ENCODE measurements around the gene AKAP8.

The AKAP8 gene

DNA sequence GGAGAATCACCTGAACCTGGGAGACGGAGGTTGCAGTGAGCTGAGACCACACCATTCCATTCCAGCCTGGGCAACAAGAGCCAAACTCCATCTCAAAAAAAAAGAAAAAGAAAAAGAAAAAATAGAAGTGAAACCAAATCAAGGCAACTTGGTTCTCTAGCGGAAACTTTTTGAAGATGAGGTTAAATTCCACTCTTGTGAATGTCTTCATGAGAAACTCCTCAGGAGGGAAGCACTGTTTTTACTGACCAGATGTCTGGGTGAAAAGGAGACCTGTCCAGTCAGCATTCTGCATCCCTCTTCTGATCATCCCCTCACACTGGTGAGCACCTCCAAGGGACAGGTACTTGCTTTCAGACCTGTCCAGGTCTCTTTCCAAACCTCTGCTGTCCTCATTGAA lies 63.1 kb downstream of the AKAP8 start:
- Histone ChIP-seq H3K4me1 (ENCODE audit: control insufficient read depth, insufficient read depth, low read length, poor library complexity, severe bottlenecking) (peaks cover 23% of the 10 kb centered on the region), H3K27ac (ENCODE audit: low read depth, low read length, severe bottlenecking) (no peak overlapping the region), H3K4me3 (ENCODE audit: extremely low read depth, insufficient read depth, low read length, poor library complexity, severe bottlenecking) (no peak overlapping the region), H3K36me3 (ENCODE audit: control insufficient read depth, insufficient read depth, low read length) (peaks cover 33% of the 10 kb centered on the region), H3K9me3 (ENCODE audit: control insufficient read depth, low read length) (no peaks in the 10 kb centered on the region)
- WGBS, 2 experiments (ENCODE audit: insufficient coverage in 2 of 2): 91 to 100% methylated on average over 1 of the region's 2 CpGs

DNA sequence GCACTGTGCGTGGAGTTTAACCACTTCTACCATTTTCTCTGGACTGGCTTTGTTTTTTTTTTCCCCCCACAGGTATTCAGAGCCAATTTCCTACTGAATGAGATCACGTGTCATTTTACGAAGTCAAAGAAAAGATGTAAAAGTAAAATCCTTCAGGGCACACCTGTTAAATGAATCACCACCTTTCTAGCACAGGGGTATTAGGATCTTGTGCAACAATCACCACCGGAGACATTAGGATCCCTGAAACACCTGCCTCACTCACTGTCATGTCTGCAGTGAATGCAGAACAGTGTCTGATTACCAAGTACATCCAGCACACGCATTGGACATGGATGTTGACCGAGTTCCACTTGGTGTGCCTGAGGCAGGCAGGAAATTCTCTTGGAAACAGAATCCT lies 64.5 kb downstream of the AKAP8 start:
- 95 to 96% methylated on average over 6 of the region's 6 CpGs for WGBS, 2 experiments (ENCODE audit: insufficient coverage in 2 of 2)

DNA sequence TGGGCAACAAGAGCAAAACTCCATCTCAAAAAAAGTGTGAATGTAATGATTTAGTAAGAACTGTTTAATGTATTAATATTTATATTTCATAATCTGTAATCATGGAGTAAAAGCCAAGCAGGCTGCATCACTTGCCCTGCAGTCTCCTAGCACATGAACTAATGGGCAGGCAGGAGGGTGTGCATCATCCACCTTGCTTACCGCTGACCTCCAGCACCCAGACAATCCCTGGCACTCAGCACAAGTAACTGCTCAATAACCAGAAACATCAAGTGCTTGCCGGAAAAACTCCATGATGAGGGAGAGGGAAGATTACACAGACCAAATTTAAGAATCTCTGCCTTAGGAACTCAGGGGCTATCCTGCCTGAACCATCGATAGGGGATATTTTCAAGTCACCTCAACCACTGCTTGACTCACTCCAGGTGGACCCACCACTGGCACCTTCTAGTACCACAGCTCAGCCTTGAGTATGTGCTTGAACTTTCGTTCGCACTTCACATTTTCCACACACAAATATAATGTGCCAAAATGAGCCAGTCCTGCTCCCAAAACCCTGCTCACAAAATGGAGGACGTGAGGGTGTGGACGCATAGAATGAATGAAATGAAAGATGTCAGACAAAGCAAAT lies 65.8 kb downstream of the AKAP8 start:
- Histone ChIP-seq H3K27ac (ENCODE audit: low read depth, low read length, severe bottlenecking) (no peak overlapping the region), H3K9me3 (ENCODE audit: control insufficient read depth, low read length) (no peaks in the 10 kb centered on the region)
- 87 to 100% methylated on average over 2 to 3 of the region's 7 CpGs for WGBS, 2 experiments (ENCODE audit: insufficient coverage in 2 of 2)

More for the DNA sequence above, 64.5 kb downstream of the AKAP8 start:
- H3K27ac ChIP-seq (ENCODE audit: low read depth, low read length, severe bottlenecking): no peak overlapping the region
- peaks cover 23% of the 10 kb centered on the region for H3K4me1 ChIP-seq (ENCODE audit: control insufficient read depth, insufficient read depth, low read length, poor library complexity, severe bottlenecking)
- H3K9me3 ChIP-seq (ENCODE audit: control insufficient read depth, low read length): no peaks in the 10 kb centered on the region
- peaks cover 33% of the 10 kb centered on the region for H3K36me3 ChIP-seq (ENCODE audit: control insufficient read depth, insufficient read depth, low read length)
- no peak overlapping the region for H3K4me3 ChIP-seq (ENCODE audit: extremely low read depth, insufficient read depth, low read length, poor library complexity, severe bottlenecking)

DNA sequence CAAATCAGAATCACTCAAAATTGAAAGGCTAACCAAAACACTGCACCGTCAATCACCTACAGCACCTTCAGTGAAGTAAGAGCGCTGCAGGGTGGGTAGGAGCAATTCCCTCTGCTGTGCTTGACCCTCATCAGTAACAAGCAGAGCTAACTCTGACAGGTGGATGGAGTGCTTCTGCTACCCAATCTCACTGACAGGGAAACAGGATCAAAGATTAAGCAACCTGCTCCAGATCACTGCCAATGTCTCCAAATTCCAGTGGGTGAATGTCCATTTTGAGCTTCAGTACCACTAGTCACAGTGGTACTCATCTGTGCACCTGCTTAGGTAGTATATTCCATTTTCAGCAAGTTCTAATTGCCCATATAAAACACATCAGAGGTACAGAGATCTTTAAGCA lies 72.4 kb downstream of the AKAP8 start:
- no peak overlapping the region for H3K4me3 ChIP-seq (ENCODE audit: extremely low read depth, insufficient read depth, low read length, poor library complexity, severe bottlenecking)
- H3K36me3 ChIP-seq (ENCODE audit: control insufficient read depth, insufficient read depth, low read length): peaks cover 41% of the 10 kb centered on the region
- H3K9me3 ChIP-seq (ENCODE audit: control insufficient read depth, low read length): peaks cover 11% of the 10 kb centered on the region
- WGBS, 2 experiments (ENCODE audit: insufficient coverage in 2 of 2): 100% methylated on average over 1 of the region's 2 CpGs; no CpG with 5 or more reads in 1 of the 2 experiments
- no peak overlapping the region for H3K27ac ChIP-seq (ENCODE audit: low read depth, low read length, severe bottlenecking)
- H3K4me1 ChIP-seq (ENCODE audit: control insufficient read depth, insufficient read depth, low read length, poor library complexity, severe bottlenecking): peaks cover 5% of the 10 kb centered on the region

More for the DNA sequence above, 65.8 kb downstream of the AKAP8 start:
- H3K4me1 ChIP-seq (ENCODE audit: control insufficient read depth, insufficient read depth, low read length, poor library complexity, severe bottlenecking): peaks cover 20% of the 10 kb centered on the region
- H3K36me3 ChIP-seq (ENCODE audit: control insufficient read depth, insufficient read depth, low read length): peaks cover 37% of the 10 kb centered on the region
- no peak overlapping the region for H3K4me3 ChIP-seq (ENCODE audit: extremely low read depth, insufficient read depth, low read length, poor library complexity, severe bottlenecking)

GRCh38 chr19:15305582-15306334 lies 73.8 kb downstream of the AKAP8 start:
- Histone ChIP-seq H3K4me1 (ENCODE audit: control insufficient read depth, insufficient read depth, low read length, poor library complexity, severe bottlenecking) (peaks cover 6% of the 10 kb centered on the region), H3K27ac (ENCODE audit: low read depth, low read length, severe bottlenecking) (no peak overlapping the region), H3K36me3 (ENCODE audit: control insufficient read depth, insufficient read depth, low read length) (peaks cover 38% of the 10 kb centered on the region), H3K4me3 (ENCODE audit: extremely low read depth, insufficient read depth, low read length, poor library complexity, severe bottlenecking) (no peak overlapping the region), H3K9me3 (ENCODE audit: control insufficient read depth, low read length) (peaks cover 11% of the 10 kb centered on the region)
- WGBS, 2 experiments (ENCODE audit: insufficient coverage in 2 of 2): 100% methylated on average over 1 to 2 of the region's 3 CpGs

DNA sequence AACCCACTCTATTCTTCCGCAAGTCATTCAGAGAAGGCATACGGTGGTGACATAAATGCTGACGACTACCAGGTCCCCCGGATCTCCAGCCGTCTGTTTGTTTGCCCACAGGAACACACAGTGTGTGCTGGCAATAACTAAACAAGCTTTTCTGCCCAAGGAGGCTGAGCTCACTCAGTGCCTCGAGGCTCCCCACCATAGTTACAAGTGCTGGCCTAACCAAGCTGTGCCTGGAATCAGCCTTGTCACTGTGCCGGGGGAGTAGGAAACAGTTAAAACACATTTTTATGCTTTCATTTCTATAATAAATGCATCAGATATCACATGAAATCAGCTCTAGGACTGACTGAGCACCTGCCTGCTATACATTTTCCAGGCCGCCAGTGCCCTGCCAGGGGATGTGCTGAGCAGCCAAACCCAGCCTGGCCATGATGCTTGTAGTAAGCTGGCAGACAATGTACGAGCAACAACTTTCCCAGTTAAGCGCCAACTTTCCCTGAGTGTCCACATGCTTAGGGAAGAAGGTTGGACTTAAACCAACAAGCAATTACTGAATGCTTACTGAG lies 75.4 kb downstream of the AKAP8 start:
- Histone ChIP-seq H3K27ac (ENCODE audit: low read depth, low read length, severe bottlenecking) (peak overlapping the region; percentile 10), H3K4me1 (ENCODE audit: control insufficient read depth, insufficient read depth, low read length, poor library complexity, severe bottlenecking) (peaks cover 18% of the 10 kb centered on the region), H3K4me3 (ENCODE audit: extremely low read depth, insufficient read depth, low read length, poor library complexity, severe bottlenecking) (no peak overlapping the region), H3K36me3 (ENCODE audit: control insufficient read depth, insufficient read depth, low read length) (peaks cover 34% of the 10 kb centered on the region), H3K9me3 (ENCODE audit: control insufficient read depth, low read length) (peaks cover 11% of the 10 kb centered on the region)
- 93 to 95% methylated on average over 9 to 10 of the region's 10 CpGs for WGBS, 2 experiments (ENCODE audit: insufficient coverage in 2 of 2)
